Tibial nerve (tissue), 4 donors: ENCODE data around the gene XYLT1. TPM values are rescaled to one million over a fixed set of nuclear protein-coding genes. Genes with fewer than 3 reads are reported as not detected.

ENCODE experiments used
- DNase-seq, 2 donors: peaks; one replicate each; pipeline ENCODE4 v3.0.0-alpha.2; 2019; ENCODE audit warnings: low spot score in 2 of 2
- H3K27ac ChIP-seq, 4 donors: fragments of 200-600 bp; sonication (generic) in 3 of 4; one replicate each; pipeline ENCODE4 v1.5.1; 2017 to 2019; ENCODE audit warnings: mild to moderate bottlenecking in 1 of 4
- H3K27me3 ChIP-seq, 2 donors: fragments of 200-600 bp; sonication (generic) in 1 of 2; one replicate each; pipeline versions ENCODE4 v1.5.1 to v1.6.0; 2017 to 2019
- H3K36me3 ChIP-seq, 3 donors: fragments of 200-600 bp; sonication (generic); one replicate each; pipeline ENCODE4 v1.5.1; 2018 to 2019
- H3K4me1 ChIP-seq, 4 donors: fragments of 200-600 bp; sonication (generic) in 3 of 4; one replicate each; pipeline ENCODE4 v1.5.1; 2017 to 2019
- H3K4me3 ChIP-seq, 4 donors: fragments of 200-600 bp; sonication (generic) in 3 of 4; one replicate each; pipeline ENCODE4 v1.5.1; 2017 to 2019; ENCODE audit warnings: mild to moderate bottlenecking in 1 of 4, moderate library complexity in 1 of 4
- H3K9me3 ChIP-seq, 4 donors: fragments of 200-600 bp; sonication (generic) in 3 of 4; one replicate each; pipeline ENCODE4 v1.5.1; 2017 to 2019
- CTCF ChIP-seq, 5 experiments: fragments of 200-600 bp in 3 of 5; fragments of 450-650 bp in 2 of 5; sonication (generic) in 3 of 5; IDR thresholded peaks; one replicate each; pipeline ENCODE4 v1.5.1; 2016 to 2019; ENCODE audit warnings: antibody characterized with exemption in 5 of 5, mild to moderate bottlenecking in 3 of 5, moderate library complexity in 2 of 5
- EP300 ChIP-seq, 2 donors: sonication (generic); formaldehyde crosslinking; IDR thresholded peaks; one replicate each; pipeline ENCODE4 v1.6.1; 2017; ENCODE audit warnings: antibody characterized with exemption in 2 of 2, mild to moderate bottlenecking in 1 of 2
- POLR2A ChIP-seq, 2 donors: fragments of 450-650 bp; IDR thresholded peaks; one replicate each; pipeline ENCODE4 v1.6.1; 2017; ENCODE audit warnings: antibody characterized with exemption in 2 of 2, mild to moderate bottlenecking in 2 of 2, moderate library complexity in 2 of 2
- WGBS, 2 donors: methylation state at CpG; one replicate each; pipeline ENCODE4 v1.1.5; 2018; 5-methylcytosine and 5-hydroxymethylcytosine counted together
- total RNA-seq, 4 donors: library from RNA; depleted of rRNA; stranded (reverse); fragments of >200 nt; gene quantifications; one replicate each; pipeline ENCODE4 v1.1.0, GENCODE V29; 2016

The XYLT1 gene
- total RNA-seq, 4 donors from 2014 or later, result 13.8 to 23.1 (median 14.8) TPM

- WGBS, 2 donors, result 51 to 59% methylated on average over 14 of the region's 14 CpGs
- Histone ChIP-seq H3K27ac (no peak overlapping the region), H3K36me3 (peaks cover 0 to 40% (median 0%) of the 10 kb centered on the region in 3 donors), H3K4me1 (peaks cover 0 to 5% (median 0%) of the 10 kb centered on the region in 4 donors), H3K9me3 (peaks cover 0 to 3% (median 0%) of the 10 kb centered on the region in 4 donors), H3K4me3 (no peak overlapping the region), H3K27me3 (no peaks in the 10 kb centered on the region)
- DNase-seq, result no peak
- TF ChIP-seq EP300 (IDR thresholded peaks at IDR 0.05) (no peak), CTCF (IDR thresholded peaks at IDR 0.05) (no peak), POLR2A (IDR thresholded peaks at IDR 0.05) (no peak)
These were observed 364.4 kb downstream of the XYLT1 start for GRCh38 chr16:17106243-17106791.

GRCh38 chr16:17105239-17105797 lies 365.4 kb downstream of the XYLT1 start:
- H3K27me3 ChIP-seq, result no peaks in the 10 kb centered on the region
- peaks cover 0 to 5% (median 0%) of the 10 kb centered on the region in 4 donors for H3K4me1 ChIP-seq
- no peak overlapping the region for H3K27ac ChIP-seq
- TF ChIP-seq POLR2A (IDR thresholded peaks at IDR 0.05) (no peak), EP300 (IDR thresholded peaks at IDR 0.05) (no peak), CTCF (IDR thresholded peaks at IDR 0.05) (no peak)
- H3K9me3 ChIP-seq, result peaks cover 0 to 3% (median 0%) of the 10 kb centered on the region in 4 donors
- no peak for DNase-seq
- peaks cover 0 to 32% (median 0%) of the 10 kb centered on the region in 3 donors for H3K36me3 ChIP-seq
- WGBS, 2 donors, result 46 to 47% methylated on average over 10 of the region's 10 CpGs
- no peak overlapping the region for H3K4me3 ChIP-seq

DNA sequence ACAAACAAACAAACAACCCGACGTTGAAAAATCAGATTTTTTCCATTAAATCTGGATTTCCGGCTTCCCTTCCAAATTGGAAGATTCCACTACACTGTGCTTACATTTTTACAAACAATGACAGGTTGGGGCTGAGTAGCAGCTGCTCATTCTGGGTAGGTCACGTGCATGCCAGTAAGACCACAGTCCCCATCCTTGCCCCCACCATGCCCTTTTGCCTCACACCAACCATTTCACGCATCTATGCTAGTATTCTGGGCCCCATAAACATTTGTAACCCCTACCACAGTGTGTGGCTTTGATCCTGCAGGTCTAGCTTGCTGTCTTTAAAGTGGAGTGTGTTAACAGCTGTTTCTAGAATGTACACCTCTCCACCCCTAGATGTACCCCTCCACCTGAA lies 366.1 kb downstream of the XYLT1 start:
- Histone ChIP-seq H3K9me3 (peaks cover 0 to 1% (median 0%) of the 10 kb centered on the region in 4 donors), H3K36me3 (peaks cover 0 to 25% (median 0%) of the 10 kb centered on the region in 3 donors), H3K4me3 (no peak overlapping the region), H3K4me1 (peaks cover 0 to 5% (median 0%) of the 10 kb centered on the region in 4 donors), H3K27me3 (no peaks in the 10 kb centered on the region), H3K27ac (no peak overlapping the region)
- no peak for TF ChIP-seq EP300 (IDR thresholded peaks at IDR 0.05)
- DNase-seq, result no peak
- WGBS, 2 donors, result 75 to 76% methylated on average over 5 of the region's 5 CpGs

GRCh38 chr16:17103216-17103615 lies 367.5 kb downstream of the XYLT1 start:
- TF ChIP-seq POLR2A (IDR thresholded peaks at IDR 0.05), result no peak
- no peak for TF ChIP-seq CTCF (IDR thresholded peaks at IDR 0.05)
- no peak for TF ChIP-seq EP300 (IDR thresholded peaks at IDR 0.05)
- no peaks in the 10 kb centered on the region for H3K27me3 ChIP-seq
- H3K9me3 ChIP-seq, result no peaks in the 10 kb centered on the region
- no peak for DNase-seq
- peaks cover 0 to 11% (median 0%) of the 10 kb centered on the region in 3 donors for H3K36me3 ChIP-seq
- H3K4me1 ChIP-seq, result peaks cover 0 to 5% (median 0%) of the 10 kb centered on the region in 4 donors
- H3K4me3 ChIP-seq, result no peak overlapping the region
- WGBS, 2 donors, result 84 to 86% methylated on average over 3 of the region's 3 CpGs
- no peak overlapping the region for H3K27ac ChIP-seq

GRCh38 chr16:17101646-17102045 lies 369.1 kb downstream of the XYLT1 start:
- H3K36me3 ChIP-seq, result peaks cover 0 to 2% (median 0%) of the 10 kb centered on the region in 3 donors
- WGBS, 2 donors, result 68 to 77% methylated on average over 2 of the region's 2 CpGs
- no peak for DNase-seq
- no peak overlapping the region for H3K27ac ChIP-seq
- TF ChIP-seq POLR2A (IDR thresholded peaks at IDR 0.05), result no peak
- no peak for TF ChIP-seq EP300 (IDR thresholded peaks at IDR 0.05)
- TF ChIP-seq CTCF (IDR thresholded peaks at IDR 0.05), result no peak
- H3K27me3 ChIP-seq, result no peaks in the 10 kb centered on the region
- peaks cover 0 to 5% (median 0%) of the 10 kb centered on the region in 4 donors for H3K4me1 ChIP-seq
- H3K9me3 ChIP-seq, result no peaks in the 10 kb centered on the region
- H3K4me3 ChIP-seq, result no peak overlapping the region
